Kidney glomerular epithelial cell (primary cell): ENCODE data around the gene GPR32.
"Not testable (repeated sequence)": the region's sequence is repeated elsewhere in the genome, so short reads cannot be mapped to it uniquely, and the experiment has no call there.

ENCODE experiments used
- DNase-seq: peaks from one replicate; lab custom pipeline; 2025; lab: John Stamatoyannopoulos, UW

The GPR32 gene, protein sequence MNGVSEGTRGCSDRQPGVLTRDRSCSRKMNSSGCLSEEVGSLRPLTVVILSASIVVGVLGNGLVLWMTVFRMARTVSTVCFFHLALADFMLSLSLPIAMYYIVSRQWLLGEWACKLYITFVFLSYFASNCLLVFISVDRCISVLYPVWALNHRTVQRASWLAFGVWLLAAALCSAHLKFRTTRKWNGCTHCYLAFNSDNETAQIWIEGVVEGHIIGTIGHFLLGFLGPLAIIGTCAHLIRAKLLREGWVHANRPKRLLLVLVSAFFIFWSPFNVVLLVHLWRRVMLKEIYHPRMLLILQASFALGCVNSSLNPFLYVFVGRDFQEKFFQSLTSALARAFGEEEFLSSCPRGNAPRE

GRCh38 chr19:50770164-50770563, at the start of gene GPR32:
Gene GPR32 (plus strand): TSS chr19:50770464. CDS start chr19:50770601, 137 bp downstream.
- not testable (repeated sequence) for DNase-seq

DNA sequence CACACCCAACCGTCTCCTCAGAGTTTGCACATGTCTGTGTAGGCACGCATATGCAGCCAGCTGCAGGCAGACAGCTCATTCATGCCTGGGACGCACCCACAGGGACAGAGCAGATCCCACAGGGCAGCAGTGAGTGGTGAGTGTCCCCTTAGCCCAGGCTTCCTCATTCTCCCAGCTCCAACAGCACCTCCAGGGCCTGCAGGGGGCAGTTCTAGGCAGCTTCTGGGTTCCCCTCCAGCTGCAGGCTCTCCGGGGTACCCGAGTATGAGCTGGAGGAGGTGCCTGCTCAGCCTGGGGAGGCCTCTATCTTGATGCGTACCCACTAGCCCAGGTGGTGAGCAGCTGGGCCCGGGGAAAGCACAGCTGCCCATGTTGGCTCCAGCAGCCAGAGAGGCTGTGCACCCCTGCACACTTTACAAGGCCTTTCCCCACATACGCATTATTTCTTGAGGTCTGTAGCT, 49.3 kb upstream of the GPR32 start:
- DNase-seq, result no peak

DNA sequence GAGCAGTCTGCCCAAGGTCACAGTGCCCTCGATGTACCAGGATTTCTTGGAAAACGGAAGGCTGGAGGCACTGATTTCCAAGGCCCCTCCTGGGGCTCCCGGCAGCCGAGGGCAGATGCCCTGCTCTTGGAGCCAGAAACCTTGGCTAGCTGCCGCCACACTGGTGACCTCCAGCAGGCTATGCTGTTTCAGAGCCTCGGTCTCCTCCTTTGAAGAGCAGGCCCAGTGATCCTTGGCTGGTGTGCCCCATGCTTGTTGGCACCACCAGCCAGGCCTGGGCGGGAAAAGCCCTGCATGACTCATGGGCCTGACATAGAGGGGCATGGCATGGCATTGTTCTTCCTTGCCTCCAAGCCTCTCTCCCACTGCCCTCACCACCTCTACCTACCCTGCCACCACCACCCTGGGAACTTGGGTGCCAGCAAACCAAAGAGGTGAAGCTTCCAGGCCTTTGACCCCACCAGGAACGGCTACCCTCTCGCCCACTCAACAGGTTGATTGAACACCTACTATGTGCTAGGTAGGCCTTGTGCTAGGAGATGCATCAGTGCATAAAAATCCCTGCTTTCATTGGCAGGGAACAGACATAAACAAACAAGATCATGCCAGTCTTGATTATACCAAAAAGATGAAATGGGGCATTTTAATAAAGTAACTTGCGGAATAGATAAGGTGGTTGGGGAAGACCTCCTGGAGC, 48.7 kb upstream of the GPR32 start:
- no peak for DNase-seq

- DNase-seq, result no peak
Measured at GRCh38 chr19:50722201-50723013, 47.9 kb upstream of the GPR32 start.

- no peak for DNase-seq
Measured at GRCh38 chr19:50723069-50723468, 47.2 kb upstream of the GPR32 start, which contains the start of gene CLEC11A. Gene CLEC11A (plus strand): TSS chr19:50723364. CDS start chr19:50723526, 162 bp downstream.

- no peak for DNase-seq
Measured at GRCh38 chr19:50723735-50724521, 46.3 kb upstream of the GPR32 start.

DNA sequence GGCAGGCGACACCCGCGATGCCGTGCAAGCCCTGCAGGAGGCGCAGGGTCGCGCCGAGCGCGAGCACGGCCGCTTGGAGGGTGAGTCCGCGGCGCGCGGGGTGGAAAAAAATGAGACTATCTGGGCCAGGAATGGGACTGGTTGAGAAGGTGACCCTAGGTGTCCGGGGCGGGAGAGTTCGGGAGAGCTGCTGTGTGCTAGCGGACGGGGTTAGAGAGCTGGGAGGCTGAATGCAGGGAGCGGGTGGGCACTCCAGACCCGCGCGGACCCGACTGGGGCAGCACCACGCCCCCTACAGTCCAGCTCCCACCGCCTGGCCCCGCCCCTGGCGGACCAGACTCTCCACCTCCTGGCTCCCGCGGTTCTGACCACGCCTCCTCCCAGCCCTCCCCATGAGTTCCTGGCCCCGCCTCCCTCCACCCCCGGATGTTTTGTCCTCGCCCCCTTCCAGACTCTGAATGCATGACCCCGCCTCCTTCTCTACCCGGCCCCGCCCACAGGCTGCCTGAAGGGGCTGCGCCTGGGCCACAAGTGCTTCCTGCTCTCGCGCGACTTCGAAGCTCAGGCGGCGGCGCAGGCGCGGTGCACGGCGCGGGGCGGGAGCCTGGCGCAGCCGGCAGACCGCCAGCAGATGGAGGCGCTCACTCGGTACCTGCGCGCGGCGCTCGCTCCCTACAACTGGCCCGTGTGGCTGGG, 45.6 kb upstream of the GPR32 start:
- peak; percentile 96 for DNase-seq

GRCh38 chr19:50725218-50725910, 44.9 kb upstream of the GPR32 start:
- no peak for DNase-seq

- DNase-seq, result no peak
Measured at GRCh38 chr19:50725911-50726230, 44.4 kb upstream of the GPR32 start.

DNA sequence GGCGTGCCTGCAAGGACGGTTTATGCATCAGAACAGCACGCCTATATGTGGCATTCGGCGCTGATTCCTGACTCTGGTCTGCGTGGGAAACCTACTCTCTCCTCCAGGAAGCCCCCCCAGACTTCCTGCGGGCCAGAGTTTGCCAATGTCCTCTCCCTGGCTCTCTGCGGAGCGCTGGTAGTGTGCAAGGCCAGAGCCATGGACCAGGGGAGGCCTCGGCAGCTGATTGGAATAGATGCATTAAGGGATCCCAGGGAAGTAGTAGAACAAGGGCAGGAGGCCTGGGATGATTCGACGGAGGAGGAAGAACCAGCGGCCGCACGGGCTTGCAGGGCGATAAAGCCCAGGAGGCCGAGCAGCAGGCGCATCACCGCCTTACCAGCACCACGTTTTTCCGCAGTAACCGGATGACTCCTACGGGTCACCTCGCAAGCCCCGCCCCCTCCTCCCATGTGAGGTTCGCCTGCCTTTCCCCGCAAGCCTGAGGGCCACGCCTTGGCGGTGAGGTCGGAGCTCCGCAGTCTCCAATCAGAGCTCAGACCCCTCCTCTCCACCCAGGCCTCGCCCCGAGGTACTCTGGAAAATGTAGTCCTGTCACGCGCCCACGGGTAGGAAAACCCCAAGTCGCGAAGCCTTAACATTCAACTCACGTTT, 42.1 kb upstream of the GPR32 start:
- no peak for DNase-seq

DNA sequence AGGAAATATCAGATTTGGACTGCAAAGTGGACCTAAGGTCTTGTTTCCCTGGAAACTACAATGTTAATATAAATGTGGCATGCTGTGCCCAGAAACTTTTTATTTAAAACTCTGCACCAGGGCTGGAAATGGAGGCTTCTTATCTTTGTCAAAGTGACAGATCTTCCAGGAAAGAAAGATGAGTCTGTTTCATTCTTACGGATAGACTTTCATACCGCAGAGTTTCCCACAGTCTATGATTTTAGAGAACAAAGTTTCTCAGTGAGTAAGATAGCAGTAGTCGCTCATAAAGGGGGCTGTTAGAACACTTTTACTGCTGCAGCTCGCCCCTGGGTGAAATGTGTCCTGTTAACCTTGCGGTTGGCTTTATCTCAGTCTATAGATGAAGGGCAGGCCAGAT, 40.4 kb upstream of the GPR32 start:
- DNase-seq, result no peak

- DNase-seq, result no peak
Measured at GRCh38 chr19:50735869-50736268, 34.4 kb upstream of the GPR32 start.

DNA sequence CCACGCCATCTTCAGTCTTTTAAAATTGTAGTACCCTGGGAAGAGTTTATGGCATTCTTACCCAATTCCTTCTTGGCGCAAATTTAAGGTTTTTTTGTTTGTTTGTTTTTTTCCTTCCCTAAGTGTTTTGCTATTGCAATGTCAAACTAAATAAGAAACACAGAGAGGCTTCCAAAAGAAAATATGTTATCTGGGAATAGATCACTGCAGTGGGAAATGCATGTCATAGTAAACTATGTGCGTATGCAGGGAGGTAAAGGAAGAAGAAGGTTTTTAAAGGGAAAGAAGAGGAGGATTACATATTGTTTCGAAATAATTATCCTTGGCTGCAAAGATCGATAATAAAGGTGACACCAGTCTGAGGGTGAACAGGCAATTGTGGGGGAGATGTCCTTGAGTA, 33.9 kb upstream of the GPR32 start:
- DNase-seq, result no peak

- DNase-seq, result no peak
Measured at GRCh38 chr19:50739132-50739913, 30.9 kb upstream of the GPR32 start.

DNA sequence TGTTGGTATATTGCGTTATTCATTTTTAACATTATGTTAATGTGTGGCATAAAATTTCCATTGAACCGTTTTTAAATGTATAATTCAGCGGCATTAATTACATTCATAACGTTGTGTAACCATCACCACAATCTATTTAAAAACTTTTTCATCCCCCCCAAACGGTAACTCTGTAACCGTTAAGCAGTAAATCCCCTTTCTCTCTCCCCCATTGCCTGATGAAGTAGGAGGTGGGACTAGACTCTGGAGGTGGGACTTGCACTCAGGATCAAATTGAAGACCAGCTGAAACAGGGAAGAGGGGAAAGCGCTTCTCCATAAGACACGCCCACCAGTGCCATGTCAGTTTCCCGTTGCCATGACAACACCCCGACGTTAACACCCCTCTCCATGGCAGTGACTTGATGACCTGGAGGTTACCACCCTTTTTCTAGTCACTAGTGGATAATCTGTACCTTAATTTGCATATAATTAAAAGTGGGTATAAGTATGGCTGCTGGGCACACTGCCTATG, 30.3 kb upstream of the GPR32 start:
- DNase-seq, result no peak

GRCh38 chr19:50741179-50741933, 28.9 kb upstream of the GPR32 start:
- no peak for DNase-seq

GRCh38 chr19:50743537-50743936, 26.7 kb upstream of the GPR32 start:
- DNase-seq, result no peak

- no peak for DNase-seq
Measured at GRCh38 chr19:50745221-50745620, 25.0 kb upstream of the GPR32 start.
